WERI-Rb-1 (cell line): Measurements from ENCODE around the gene DNAJC4.

Experiments
- DNase-seq: peaks from one replicate; pipeline ENCODE4 v3.0.0-alpha.2; 2020
- H3K27ac ChIP-seq: fragments of 250-450 bp; sonication (Bioruptor Pico); 2 replicates; pipeline ENCODE4 v1.5.1; 2020; ENCODE audit warnings: mild to moderate bottlenecking, moderate library complexity
- H3K27me3 ChIP-seq: fragments of 250-450 bp; sonication (Bioruptor Pico); 2 replicates; pipeline ENCODE4 v1.5.1; 2021; ENCODE audit warnings: mild to moderate bottlenecking, low read depth, moderate library complexity; ENCODE audit not compliant: insufficient read depth, severe bottlenecking
- H3K36me3 ChIP-seq: fragments of 250-450 bp; sonication (Bioruptor Pico); 2 replicates; pipeline ENCODE4 v1.5.1; 2020; ENCODE audit warnings: mild to moderate bottlenecking, moderate library complexity
- H3K4me3 ChIP-seq: 2 replicates; pipeline ENCODE4 v1.5.1; 2011; ENCODE audit warnings: low read depth, mild to moderate bottlenecking, control low read depth, low read length
- H3K9me3 ChIP-seq: fragments of 250-450 bp; sonication (Bioruptor Pico); 2 replicates; pipeline ENCODE4 v1.5.1; 2021; ENCODE audit warnings: mild to moderate bottlenecking, moderate library complexity; ENCODE audit not compliant: severe bottlenecking
- CTCF ChIP-seq: IDR thresholded peaks from 2 replicates; pipeline ENCODE4 v1.5.1; 2011; ENCODE audit warnings: low read depth, mild to moderate bottlenecking, control low read depth, inconsistent platforms, low read length

DNAJC4 gene

GRCh38 chr11:64233913-64234586, 3.7 kb downstream of the DNAJC4 start, which contains the start of gene VEGFB:
Gene VEGFB (plus strand): TSS chr11:64234584. CDS start chr11:64234834, 250 bp downstream.
- H3K36me3 ChIP-seq = peaks cover 22% of the 10 kb centered on the region
- H3K27ac ChIP-seq = peak within 1 kb of the TSS; percentile 61
- H3K4me3 ChIP-seq = peak within 1 kb of the TSS; percentile 65
- TF ChIP-seq CTCF = no peak
- H3K9me3 ChIP-seq = no peaks in the 10 kb centered on the region
- H3K27me3 ChIP-seq = no peaks in the 10 kb centered on the region
- peak; percentile 79 for DNase-seq

- Histone ChIP-seq H3K9me3 (no peaks in the 10 kb centered on the region), H3K36me3 (peaks cover 22% of the 10 kb centered on the region), H3K27ac (peak overlapping the region; percentile 58), H3K27me3 (no peaks in the 10 kb centered on the region), H3K4me3 (peak overlapping the region; percentile 41)
- TF ChIP-seq CTCF = no peak
- DNase-seq = no peak
Measured at GRCh38 chr11:64234647-64235379, 4.5 kb downstream of the DNAJC4 start.

- H3K27ac ChIP-seq = no peak overlapping the region
- no peak for DNase-seq
- TF ChIP-seq CTCF = no peak
- H3K4me3 ChIP-seq = peak overlapping the region; percentile 41
- no peaks in the 10 kb centered on the region for H3K9me3 ChIP-seq
- no peaks in the 10 kb centered on the region for H3K27me3 ChIP-seq
- H3K36me3 ChIP-seq = peaks cover 22% of the 10 kb centered on the region
Measured at GRCh38 chr11:64235437-64236161, 5.3 kb downstream of the DNAJC4 start.

- peaks cover 22% of the 10 kb centered on the region for H3K36me3 ChIP-seq
- TF ChIP-seq CTCF = no peak
- no peaks in the 10 kb centered on the region for H3K9me3 ChIP-seq
- no peak for DNase-seq
- H3K27ac ChIP-seq = no peak overlapping the region
- H3K27me3 ChIP-seq = no peaks in the 10 kb centered on the region
- no peak overlapping the region for H3K4me3 ChIP-seq
Measured at GRCh38 chr11:64237484-64237951, 7.2 kb downstream of the DNAJC4 start.

GRCh38 chr11:64238076-64238475, 7.7 kb downstream of the DNAJC4 start:
- H3K27ac ChIP-seq = no peak overlapping the region
- H3K36me3 ChIP-seq = peaks cover 25% of the 10 kb centered on the region
- no peaks in the 10 kb centered on the region for H3K9me3 ChIP-seq
- H3K27me3 ChIP-seq = no peaks in the 10 kb centered on the region
- no peak for TF ChIP-seq CTCF
- H3K4me3 ChIP-seq = no peak overlapping the region
- DNase-seq = no peak
